K562 (cell line): ENCODE data around the gene SNX17. TPM values are rescaled to one million over a fixed set of nuclear protein-coding genes. Genes with fewer than 3 reads are reported as not detected.
A peak's percentile ranks its signal among the peaks of the same experiment; 100 is the strongest.

Experiments used
- BRCA1 ChIP-seq, 2 experiments: fragments of 450-650 bp in 1 of 2; sonication (generic) in 1 of 2; formaldehyde crosslinking in 1 of 2; IDR thresholded peaks; 2 replicates each; pipeline versions ENCODE4 v1.5.0 to v1.6.1; 2017 to 2020; ENCODE audit warnings: mild to moderate bottlenecking in 1 of 2, missing genetic modification reagents in 1 of 2
- CBFB ChIP-seq: sonication (generic); formaldehyde crosslinking; IDR thresholded peaks from 2 replicates; pipeline ENCODE4 v1.4.0; 2020; ENCODE audit warnings: mild to moderate bottlenecking, missing genetic modification reagents
- CREB1 ChIP-seq, 2 experiments: sonication (generic) in 1 of 2; formaldehyde crosslinking in 1 of 2; IDR thresholded peaks; 2 replicates each; pipeline versions ENCODE4 v1.6.1 to v1.8.0; 2012 to 2022; ENCODE audit warnings: inconsistent platforms in 1 of 2, mild to moderate bottlenecking in 1 of 2, missing genetic modification reagents in 1 of 2, moderate library complexity in 1 of 2
- GMEB1 ChIP-seq: fragments of 250-450 bp; sonication (Bioruptor Pico); IDR thresholded peaks from 2 replicates; pipeline ENCODE4 v1.4.0; 2020; ENCODE audit warnings: mild to moderate bottlenecking
- GTF2B ChIP-seq: IDR thresholded peaks from 2 replicates; pipeline ENCODE4 v1.6.1; 2011; ENCODE audit not compliant: insufficient read length; ENCODE audit errors: extremely low read depth
- GTF2F1 ChIP-seq: IDR thresholded peaks from 2 replicates; pipeline ENCODE4 v1.6.1; 2011; ENCODE audit warnings: low read depth, low read length, improper control_type of control experiment
- HDGF ChIP-seq: fragments of 450-650 bp; IDR thresholded peaks from 2 replicates; pipeline ENCODE4 v1.6.1; 2016
- KLF1 ChIP-seq: fragments of 450-650 bp; IDR thresholded peaks from 2 replicates; pipeline ENCODE4 v1.6.1; 2016; ENCODE audit warnings: missing genetic modification characterization, missing compliant biosample characterization
- MAFK ChIP-seq: IDR thresholded peaks from 2 replicates; pipeline ENCODE4 v1.6.1; 2011; ENCODE audit warnings: low read length, improper control_type of control experiment
- MCM3 ChIP-seq: fragments of 450-650 bp; IDR thresholded peaks from 2 replicates; pipeline ENCODE4 v1.6.1; 2016
- MTA1 ChIP-seq: fragments of 450-650 bp; IDR thresholded peaks from 2 replicates; pipeline ENCODE4 v1.6.1; 2017; ENCODE audit warnings: borderline replicate concordance
- MTF1 ChIP-seq: fragments of 250-450 bp; sonication (Bioruptor Pico); IDR thresholded peaks from 2 replicates; pipeline ENCODE4 v1.9.0; 2021; ENCODE audit warnings: moderate library complexity, mild to moderate bottlenecking, inconsistent platforms, borderline replicate concordance
- PRDM10 ChIP-seq: fragments of 450-650 bp; IDR thresholded peaks from 2 replicates; pipeline ENCODE4 v1.6.1; 2018; ENCODE audit not compliant: partially characterized antibody
- SMARCA5 ChIP-seq: fragments of 450-650 bp; IDR thresholded peaks from 2 replicates; pipeline ENCODE4 v1.6.1; 2016
- SMARCB1 ChIP-seq: IDR thresholded peaks from 2 replicates; pipeline ENCODE4 v1.6.1; 2011; ENCODE audit warnings: improper control_type of control experiment, low read depth; ENCODE audit not compliant: insufficient read length
- U2AF1 ChIP-seq: fragments of 200-400 bp; formaldehyde crosslinking; optimal IDR thresholded peaks from 2 replicates; pipeline ENCODE3; 2017; ENCODE audit warnings: mild to moderate bottlenecking, low read depth, low read length, moderate library complexity
- YY1 ChIP-seq, 3 experiments: IDR thresholded peaks; 2 replicates each; pipeline ENCODE4 v1.6.1; 2011; ENCODE audit warnings: low read length in 2 of 3, mild to moderate bottlenecking in 2 of 3, moderate library complexity in 2 of 3, borderline replicate concordance in 1 of 3, control low read depth in 1 of 3, low read depth in 1 of 3; ENCODE audit not compliant: insufficient read depth in 3 of 3, insufficient replicate concordance in 2 of 3, control insufficient read depth in 1 of 3, insufficient read length in 1 of 3; ENCODE audit errors: extremely low read depth in 1 of 3
- ZNF124 ChIP-seq: sonication (generic); formaldehyde crosslinking; IDR thresholded peaks from 2 replicates; pipeline ENCODE4 v1.8.1; 2022; ENCODE audit warnings: missing genetic modification reagents
- ZNF140 ChIP-seq: fragments of 250-450 bp; sonication (Bioruptor Pico); IDR thresholded peaks from 2 replicates; pipeline ENCODE4 v1.8.0; 2021; ENCODE audit warnings: moderate library complexity, mild to moderate bottlenecking, inconsistent platforms
- ZNF384 ChIP-seq: IDR thresholded peaks from 2 replicates; pipeline ENCODE4 v1.6.1; 2012; ENCODE audit warnings: low read depth, low read length, improper control_type of control experiment
- ZNF41 ChIP-seq: fragments of 250-450 bp; sonication (Bioruptor Pico); conservative IDR thresholded peaks from 2 replicates; pipeline ENCODE4 v1.4.0; 2020; ENCODE audit warnings: mild to moderate bottlenecking
- ZNF511 ChIP-seq: sonication (generic); formaldehyde crosslinking; IDR thresholded peaks from 2 replicates; pipeline ENCODE4 v1.8.0; 2022; ENCODE audit warnings: mild to moderate bottlenecking, missing genetic modification reagents
- polyA plus RNA-seq, 8 experiments: library from polyadenylated mRNA; depleted of rRNA in 4 of 8; stranded (reverse) in 5 of 8; unstranded in 3 of 8; fragments of >200 nt; fragmentation: Nextera tagmentation in 2 of 8; fragmentation: Illumina TruSeq in 1 of 8; extraction: Ambion mirVana in 2 of 8; extraction: Trizol in 1 of 8; gene quantifications; 2 replicates each; pipeline versions ENCODE4 v1.2.1 to v1.2.3, GENCODE V29; 2011 to 2014; ENCODE audit warnings: inconsistent platforms in 1 of 8, missing spikeins in 1 of 8
- total RNA-seq, 7 experiments: library from RNA; depleted of rRNA in 6 of 7; stranded (reverse); fragments of >200 nt in 6 of 7; fragmentation: Illumina TruSeq in 2 of 7; extraction: Trizol in 2 of 7; gene quantifications; 2 replicates each; pipeline versions ENCODE4 v1.2.1 to v1.2.3, GENCODE V29; 2011 to 2021; ENCODE audit warnings: low replicate concordance in 1 of 7

SNX17 gene
- total and polyA plus RNA-seq, 9 of the 15 experiments (the other 6 are each of a cell fraction or from before 2014, with no cell fraction given), result 3.0 to 75.7 (median 54.6) TPM

- TF ChIP-seq GTF2B (peak; percentile 5), U2AF1 (no peak), ZNF511 (CRISPR knock-in tag) (peak; percentile 12), ZNF41 (no peak), SMARCB1 (no peak), SMARCA5 (no peak), KLF1 (tag) (peak; percentile 71), ZNF124 (CRISPR knock-in tag) (no peak), PRDM10 (peak; percentile 99), ZNF140 (no peak), YY1 (IDR thresholded peaks at IDR 0.05; ENCODE audit: borderline replicate concordance in 1 of 3, control insufficient read depth in 1 of 3, extremely low read depth in 1 of 3, insufficient read depth in 3 of 3, insufficient read length in 1 of 3, insufficient replicate concordance in 2 of 3, low read depth in 1 of 3, low read length in 2 of 3) (peak; percentile 79 to 96 (median 94)), CREB1 (IDR thresholded peaks at IDR 0.05) (peak; percentile 97), CREB1 (CRISPR knock-in tag; IDR thresholded peaks at IDR 0.05) (peak; percentile 97), MTF1 (CRISPR knock-in tag) (no peak), MTA1 (peak; percentile 98), GTF2F1 (peak; percentile 47; the same call in 1 of the 2 replicates), GMEB1 (peak; percentile 63), HDGF (no peak), CBFB (no peak), BRCA1 (IDR thresholded peaks at IDR 0.05) (no peak), BRCA1 (CRISPR knock-in tag; IDR thresholded peaks at IDR 0.05) (peak; percentile 28; the same call in 1 of the 2 replicates), ZNF384 (no peak; the same call in 1 of the 2 replicates), MAFK (no peak), MCM3 (no peak)
Observed at GRCh38 chr2:27356382-27357181, 13.8 kb upstream of the SNX17 start, which contains the start of gene GTF3C2 (continued).
